NCI-H2196 treated with DMSO at 0.1 percent for 48 hours (cell line): ENCODE measurements around the gene FAM118A.
A peak's percentile ranks its signal among the peaks of the same experiment; 100 is the strongest.
"Not testable (repeated sequence)": the region's sequence is repeated elsewhere in the genome, so short reads cannot be mapped to it uniquely, and the experiment has no call there.

Experiments used
- DNase-seq: peaks from one replicate; lab custom pipeline; 2025; ENCODE audit not compliant: unreplicated experiment; lab: John Stamatoyannopoulos, UW

FAM118A gene

GRCh38 chr22:45309422-45310227 lies at the start of gene FAM118A:
FAM118A (plus strand) TSS chr22:45309934; CDS start chr22:45322380, 12,446 bp downstream.
- DNase-seq = peak; percentile 98

- DNase-seq = not testable (repeated sequence)
These were observed 49.4 kb upstream of the FAM118A start for GRCh38 chr22:45260395-45260759.

- peak; percentile 26 for DNase-seq
These were observed 48.2 kb upstream of the FAM118A start for GRCh38 chr22:45261407-45262088.

- no peak for DNase-seq
These were observed 47.4 kb upstream of the FAM118A start for GRCh38 chr22:45262195-45262930.

GRCh38 chr22:45262931-45263462 lies 46.7 kb upstream of the FAM118A start:
- no peak for DNase-seq

GRCh38 chr22:45263463-45264269 lies 46.1 kb upstream of the FAM118A start:
- DNase-seq = no peak

- no peak for DNase-seq
These were observed 44.2 kb upstream of the FAM118A start for GRCh38 chr22:45265535-45265934.

- DNase-seq = no peak
These were observed 41.4 kb upstream of the FAM118A start for GRCh38 chr22:45268167-45268957.

- peak; percentile 37 for DNase-seq
These were observed 40.5 kb upstream of the FAM118A start for GRCh38 chr22:45268958-45269844.

- no peak for DNase-seq
These were observed 39.4 kb upstream of the FAM118A start for GRCh38 chr22:45270095-45271020.

GRCh38 chr22:45271667-45272201 lies 38.0 kb upstream of the FAM118A start:
- no peak for DNase-seq

GRCh38 chr22:45272498-45272897 lies 37.2 kb upstream of the FAM118A start:
- no peak for DNase-seq

GRCh38 chr22:45273452-45274075 lies 36.2 kb upstream of the FAM118A start:
- DNase-seq = no peak

- no peak for DNase-seq
These were observed 33.1 kb upstream of the FAM118A start for GRCh38 chr22:45276507-45277105.

- not testable (repeated sequence) for DNase-seq
These were observed 32.0 kb upstream of the FAM118A start for GRCh38 chr22:45277720-45278119.

GRCh38 chr22:45278125-45278524 lies 31.6 kb upstream of the FAM118A start:
- no peak for DNase-seq

GRCh38 chr22:45280587-45280980 lies 29.1 kb upstream of the FAM118A start:
- no peak for DNase-seq
